WERI-Rb-1 (cell line): ENCODE results near the gene PLEKHN1.

Experiments
- DNase-seq: peaks from one replicate; pipeline ENCODE4 v3.0.0-alpha.2; 2020
- H3K27ac ChIP-seq: fragments of 250-450 bp; sonication (Bioruptor Pico); 2 replicates; pipeline ENCODE4 v1.5.1; 2020; ENCODE audit warnings: mild to moderate bottlenecking, moderate library complexity
- H3K27me3 ChIP-seq: fragments of 250-450 bp; sonication (Bioruptor Pico); 2 replicates; pipeline ENCODE4 v1.5.1; 2021; ENCODE audit warnings: mild to moderate bottlenecking, low read depth, moderate library complexity; ENCODE audit not compliant: insufficient read depth, severe bottlenecking
- H3K36me3 ChIP-seq: fragments of 250-450 bp; sonication (Bioruptor Pico); 2 replicates; pipeline ENCODE4 v1.5.1; 2020; ENCODE audit warnings: mild to moderate bottlenecking, moderate library complexity
- H3K4me3 ChIP-seq: 2 replicates; pipeline ENCODE4 v1.5.1; 2011; ENCODE audit warnings: low read depth, mild to moderate bottlenecking, control low read depth, low read length
- H3K9me3 ChIP-seq: fragments of 250-450 bp; sonication (Bioruptor Pico); 2 replicates; pipeline ENCODE4 v1.5.1; 2021; ENCODE audit warnings: mild to moderate bottlenecking, moderate library complexity; ENCODE audit not compliant: severe bottlenecking
- CTCF ChIP-seq: IDR thresholded peaks from 2 replicates; pipeline ENCODE4 v1.5.1; 2011; ENCODE audit warnings: low read depth, mild to moderate bottlenecking, control low read depth, inconsistent platforms, low read length

PLEKHN1 gene

GRCh38 chr1:950268-950667 lies 16.0 kb upstream of the PLEKHN1 start:
- Histone ChIP-seq H3K27ac (no peak overlapping the region), H3K36me3 (peaks cover 96% of the 10 kb centered on the region), H3K9me3 (no peaks in the 10 kb centered on the region), H3K27me3 (no peaks in the 10 kb centered on the region), H3K4me3 (no peak overlapping the region)
- no peak for DNase-seq
- no peak for TF ChIP-seq CTCF

- no peak for TF ChIP-seq CTCF
- Histone ChIP-seq H3K9me3 (no peaks in the 10 kb centered on the region), H3K36me3 (peaks cover 95% of the 10 kb centered on the region), H3K4me3 (no peak overlapping the region), H3K27ac (no peak overlapping the region), H3K27me3 (no peaks in the 10 kb centered on the region)
- DNase-seq = no peak
Measured at GRCh38 chr1:950881-951280, 15.4 kb upstream of the PLEKHN1 start.

GRCh38 chr1:951364-951763 lies 14.9 kb upstream of the PLEKHN1 start:
- Histone ChIP-seq H3K9me3 (no peaks in the 10 kb centered on the region), H3K27me3 (no peaks in the 10 kb centered on the region), H3K4me3 (no peak overlapping the region), H3K36me3 (peaks cover 91% of the 10 kb centered on the region), H3K27ac (no peak overlapping the region)
- peak; percentile 66 for DNase-seq
- TF ChIP-seq CTCF = peak; percentile 62

- Histone ChIP-seq H3K27me3 (no peaks in the 10 kb centered on the region), H3K9me3 (no peaks in the 10 kb centered on the region), H3K36me3 (peaks cover 91% of the 10 kb centered on the region), H3K27ac (no peak overlapping the region), H3K4me3 (no peak overlapping the region)
- no peak for DNase-seq
- no peak for TF ChIP-seq CTCF
Measured at GRCh38 chr1:952201-952600, 14.1 kb upstream of the PLEKHN1 start.

GRCh38 chr1:952603-953002 lies 13.7 kb upstream of the PLEKHN1 start:
- TF ChIP-seq CTCF = no peak
- Histone ChIP-seq H3K27ac (no peak overlapping the region), H3K36me3 (peaks cover 87% of the 10 kb centered on the region), H3K27me3 (no peaks in the 10 kb centered on the region), H3K4me3 (no peak overlapping the region), H3K9me3 (no peaks in the 10 kb centered on the region)
- DNase-seq = no peak

- Histone ChIP-seq H3K36me3 (peaks cover 79% of the 10 kb centered on the region), H3K4me3 (no peak overlapping the region), H3K9me3 (no peaks in the 10 kb centered on the region), H3K27me3 (no peaks in the 10 kb centered on the region), H3K27ac (no peak overlapping the region)
- no peak for TF ChIP-seq CTCF
- DNase-seq = no peak
Measured at GRCh38 chr1:953524-954320, 12.6 kb upstream of the PLEKHN1 start.
